Uterus (tissue), 2 donors: Measurements from ENCODE around the gene NTPCR.

ENCODE experiments used
- POLR2A ChIP-seq, 2 donors: fragments of 450-650 bp; IDR thresholded peaks; one replicate each; pipeline ENCODE4 v1.6.1; 2016; ENCODE audit warnings: antibody characterized with exemption in 2 of 2, mild to moderate bottlenecking in 1 of 2, moderate library complexity in 1 of 2
- TF ChIP-seq, protein P1 (sequence below), 4 experiments: fragments of 200-600 bp in 2 of 4; fragments of 450-650 bp in 2 of 4; sonication (generic) in 2 of 4; IDR thresholded peaks; one replicate each; pipeline ENCODE4 v1.5.1; 2016 to 2019; ENCODE audit warnings: antibody characterized with exemption in 4 of 4, mild to moderate bottlenecking in 2 of 4, moderate library complexity in 1 of 4

GRCh38 chr1:232974971-232975370 lies 24.6 kb downstream of the NTPCR start:
- TF ChIP-seq, protein P1, sequence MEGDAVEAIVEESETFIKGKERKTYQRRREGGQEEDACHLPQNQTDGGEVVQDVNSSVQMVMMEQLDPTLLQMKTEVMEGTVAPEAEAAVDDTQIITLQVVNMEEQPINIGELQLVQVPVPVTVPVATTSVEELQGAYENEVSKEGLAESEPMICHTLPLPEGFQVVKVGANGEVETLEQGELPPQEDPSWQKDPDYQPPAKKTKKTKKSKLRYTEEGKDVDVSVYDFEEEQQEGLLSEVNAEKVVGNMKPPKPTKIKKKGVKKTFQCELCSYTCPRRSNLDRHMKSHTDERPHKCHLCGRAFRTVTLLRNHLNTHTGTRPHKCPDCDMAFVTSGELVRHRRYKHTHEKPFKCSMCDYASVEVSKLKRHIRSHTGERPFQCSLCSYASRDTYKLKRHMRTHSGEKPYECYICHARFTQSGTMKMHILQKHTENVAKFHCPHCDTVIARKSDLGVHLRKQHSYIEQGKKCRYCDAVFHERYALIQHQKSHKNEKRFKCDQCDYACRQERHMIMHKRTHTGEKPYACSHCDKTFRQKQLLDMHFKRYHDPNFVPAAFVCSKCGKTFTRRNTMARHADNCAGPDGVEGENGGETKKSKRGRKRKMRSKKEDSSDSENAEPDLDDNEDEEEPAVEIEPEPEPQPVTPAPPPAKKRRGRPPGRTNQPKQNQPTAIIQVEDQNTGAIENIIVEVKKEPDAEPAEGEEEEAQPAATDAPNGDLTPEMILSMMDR (IDR thresholded peaks at IDR 0.05), result no peak
- TF ChIP-seq POLR2A (IDR thresholded peaks at IDR 0.05), result no peak
